Measurements from ENCODE around the gene TRIL.

DNA sequence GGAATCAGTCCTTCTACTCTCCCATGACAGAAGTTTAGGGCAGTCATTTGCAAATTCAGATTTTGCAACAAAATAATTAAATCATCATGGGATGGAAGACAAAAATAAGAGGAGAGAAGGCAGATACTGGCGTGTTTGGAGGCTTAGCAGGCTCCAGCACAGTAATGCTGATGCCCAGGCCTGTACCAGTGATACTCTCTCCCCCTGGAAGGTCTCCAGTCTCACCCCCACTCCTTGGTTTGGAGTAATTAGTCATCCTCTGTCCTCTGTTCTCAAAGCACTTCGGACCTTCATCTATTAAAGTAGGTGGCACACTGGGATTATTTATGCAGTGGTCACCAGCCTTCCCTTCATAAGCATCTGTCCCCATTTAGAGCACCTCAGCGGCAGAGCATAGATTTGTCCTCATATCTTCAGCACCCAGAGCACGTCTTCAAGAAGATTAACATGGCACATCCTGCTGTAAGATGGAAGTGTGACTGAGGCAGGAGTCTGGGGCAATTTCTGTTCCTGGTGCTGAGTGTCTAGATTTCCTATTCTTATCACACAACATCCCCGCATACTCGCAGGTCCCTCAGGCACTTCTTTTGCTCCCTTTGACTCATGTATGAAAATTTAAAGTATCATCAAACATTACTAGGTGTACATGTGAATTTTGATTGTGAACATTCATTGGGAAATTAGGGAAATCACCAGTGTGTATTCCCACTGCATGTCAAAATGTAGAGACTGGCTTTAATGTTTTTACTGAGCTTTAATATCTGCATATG is 31.3 kb upstream of the TRIL start:
- TF ChIP-seq BCL11B (tag by site-specific recombination; IDR thresholded peaks at IDR 0.05; ENCODE audit: low read depth) (no peak), REPIN1 (tag by site-specific recombination; IDR thresholded peaks at IDR 0.05; ENCODE audit: low read depth) (no peak), ZBTB1 (tag by site-specific recombination; IDR thresholded peaks at IDR 0.05) (no peak), ZNF121 (tag by site-specific recombination; IDR thresholded peaks at IDR 0.05) (no peak)
- TF ChIP-seq, protein P1, sequence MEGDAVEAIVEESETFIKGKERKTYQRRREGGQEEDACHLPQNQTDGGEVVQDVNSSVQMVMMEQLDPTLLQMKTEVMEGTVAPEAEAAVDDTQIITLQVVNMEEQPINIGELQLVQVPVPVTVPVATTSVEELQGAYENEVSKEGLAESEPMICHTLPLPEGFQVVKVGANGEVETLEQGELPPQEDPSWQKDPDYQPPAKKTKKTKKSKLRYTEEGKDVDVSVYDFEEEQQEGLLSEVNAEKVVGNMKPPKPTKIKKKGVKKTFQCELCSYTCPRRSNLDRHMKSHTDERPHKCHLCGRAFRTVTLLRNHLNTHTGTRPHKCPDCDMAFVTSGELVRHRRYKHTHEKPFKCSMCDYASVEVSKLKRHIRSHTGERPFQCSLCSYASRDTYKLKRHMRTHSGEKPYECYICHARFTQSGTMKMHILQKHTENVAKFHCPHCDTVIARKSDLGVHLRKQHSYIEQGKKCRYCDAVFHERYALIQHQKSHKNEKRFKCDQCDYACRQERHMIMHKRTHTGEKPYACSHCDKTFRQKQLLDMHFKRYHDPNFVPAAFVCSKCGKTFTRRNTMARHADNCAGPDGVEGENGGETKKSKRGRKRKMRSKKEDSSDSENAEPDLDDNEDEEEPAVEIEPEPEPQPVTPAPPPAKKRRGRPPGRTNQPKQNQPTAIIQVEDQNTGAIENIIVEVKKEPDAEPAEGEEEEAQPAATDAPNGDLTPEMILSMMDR (tag by site-specific recombination; IDR thresholded peaks at IDR 0.05) = no peak
- TF ChIP-seq, protein P2, sequence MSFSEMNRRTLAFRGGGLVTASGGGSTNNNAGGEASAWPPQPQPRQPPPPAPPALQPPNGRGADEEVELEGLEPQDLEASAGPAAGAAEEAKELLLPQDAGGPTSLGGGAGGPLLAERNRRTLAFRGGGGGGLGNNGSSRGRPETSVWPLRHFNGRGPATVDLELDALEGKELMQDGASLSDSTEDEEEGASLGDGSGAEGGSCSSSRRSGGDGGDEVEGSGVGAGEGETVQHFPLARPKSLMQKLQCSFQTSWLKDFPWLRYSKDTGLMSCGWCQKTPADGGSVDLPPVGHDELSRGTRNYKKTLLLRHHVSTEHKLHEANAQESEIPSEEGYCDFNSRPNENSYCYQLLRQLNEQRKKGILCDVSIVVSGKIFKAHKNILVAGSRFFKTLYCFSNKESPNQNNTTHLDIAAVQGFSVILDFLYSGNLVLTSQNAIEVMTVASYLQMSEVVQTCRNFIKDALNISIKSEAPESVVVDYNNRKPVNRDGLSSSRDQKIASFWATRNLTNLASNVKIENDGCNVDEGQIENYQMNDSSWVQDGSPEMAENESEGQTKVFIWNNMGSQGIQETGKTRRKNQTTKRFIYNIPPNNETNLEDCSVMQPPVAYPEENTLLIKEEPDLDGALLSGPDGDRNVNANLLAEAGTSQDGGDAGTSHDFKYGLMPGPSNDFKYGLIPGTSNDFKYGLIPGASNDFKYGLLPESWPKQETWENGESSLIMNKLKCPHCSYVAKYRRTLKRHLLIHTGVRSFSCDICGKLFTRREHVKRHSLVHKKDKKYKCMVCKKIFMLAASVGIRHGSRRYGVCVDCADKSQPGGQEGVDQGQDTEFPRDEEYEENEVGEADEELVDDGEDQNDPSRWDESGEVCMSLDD (tag by site-specific recombination; IDR thresholded peaks at IDR 0.05) = no peak
- TF ChIP-seq, protein P3, sequence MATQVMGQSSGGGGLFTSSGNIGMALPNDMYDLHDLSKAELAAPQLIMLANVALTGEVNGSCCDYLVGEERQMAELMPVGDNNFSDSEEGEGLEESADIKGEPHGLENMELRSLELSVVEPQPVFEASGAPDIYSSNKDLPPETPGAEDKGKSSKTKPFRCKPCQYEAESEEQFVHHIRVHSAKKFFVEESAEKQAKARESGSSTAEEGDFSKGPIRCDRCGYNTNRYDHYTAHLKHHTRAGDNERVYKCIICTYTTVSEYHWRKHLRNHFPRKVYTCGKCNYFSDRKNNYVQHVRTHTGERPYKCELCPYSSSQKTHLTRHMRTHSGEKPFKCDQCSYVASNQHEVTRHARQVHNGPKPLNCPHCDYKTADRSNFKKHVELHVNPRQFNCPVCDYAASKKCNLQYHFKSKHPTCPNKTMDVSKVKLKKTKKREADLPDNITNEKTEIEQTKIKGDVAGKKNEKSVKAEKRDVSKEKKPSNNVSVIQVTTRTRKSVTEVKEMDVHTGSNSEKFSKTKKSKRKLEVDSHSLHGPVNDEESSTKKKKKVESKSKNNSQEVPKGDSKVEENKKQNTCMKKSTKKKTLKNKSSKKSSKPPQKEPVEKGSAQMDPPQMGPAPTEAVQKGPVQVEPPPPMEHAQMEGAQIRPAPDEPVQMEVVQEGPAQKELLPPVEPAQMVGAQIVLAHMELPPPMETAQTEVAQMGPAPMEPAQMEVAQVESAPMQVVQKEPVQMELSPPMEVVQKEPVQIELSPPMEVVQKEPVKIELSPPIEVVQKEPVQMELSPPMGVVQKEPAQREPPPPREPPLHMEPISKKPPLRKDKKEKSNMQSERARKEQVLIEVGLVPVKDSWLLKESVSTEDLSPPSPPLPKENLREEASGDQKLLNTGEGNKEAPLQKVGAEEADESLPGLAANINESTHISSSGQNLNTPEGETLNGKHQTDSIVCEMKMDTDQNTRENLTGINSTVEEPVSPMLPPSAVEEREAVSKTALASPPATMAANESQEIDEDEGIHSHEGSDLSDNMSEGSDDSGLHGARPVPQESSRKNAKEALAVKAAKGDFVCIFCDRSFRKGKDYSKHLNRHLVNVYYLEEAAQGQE (tag by site-specific recombination; IDR thresholded peaks at IDR 0.05) = no peak

Measured in HEK293 (cell line).